ENCODE data around the gene FLYWCH1.
"Not testable (repeated sequence)": the region's sequence is repeated elsewhere in the genome, so short reads cannot be mapped to it uniquely, and the experiment has no call there.

FLYWCH1 gene

DNA sequence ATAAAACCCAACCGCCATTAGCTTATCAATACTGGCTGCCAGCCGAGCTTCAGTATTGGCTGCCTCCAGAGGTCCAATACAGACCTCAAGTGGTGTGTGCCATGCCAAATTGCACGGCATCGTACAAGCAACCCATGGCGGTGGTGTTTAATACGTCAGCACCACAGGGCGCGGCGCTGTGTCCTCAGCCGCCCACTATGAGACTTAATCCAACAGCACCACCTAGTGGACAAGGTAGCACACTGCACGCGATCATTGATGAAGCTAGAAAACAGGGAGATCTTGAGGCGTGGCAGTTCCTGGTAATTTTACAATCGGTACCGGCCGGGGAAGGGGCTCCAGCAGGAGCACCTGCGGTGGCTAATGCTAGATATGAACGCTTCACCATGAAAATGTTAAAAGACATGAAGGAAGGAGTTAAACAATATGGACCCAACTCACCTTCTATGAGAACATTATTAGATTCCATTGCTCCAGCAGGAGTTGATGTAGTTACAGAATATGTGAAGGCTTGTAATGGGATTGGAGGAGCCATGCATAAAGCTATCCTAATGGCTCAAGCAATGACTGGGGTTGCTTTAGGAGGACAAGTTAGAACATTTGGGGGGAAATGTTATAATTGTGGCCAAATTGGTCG, 15.4 kb downstream of the FLYWCH1 start:
- DNase-seq, result peak; percentile 88

DNA sequence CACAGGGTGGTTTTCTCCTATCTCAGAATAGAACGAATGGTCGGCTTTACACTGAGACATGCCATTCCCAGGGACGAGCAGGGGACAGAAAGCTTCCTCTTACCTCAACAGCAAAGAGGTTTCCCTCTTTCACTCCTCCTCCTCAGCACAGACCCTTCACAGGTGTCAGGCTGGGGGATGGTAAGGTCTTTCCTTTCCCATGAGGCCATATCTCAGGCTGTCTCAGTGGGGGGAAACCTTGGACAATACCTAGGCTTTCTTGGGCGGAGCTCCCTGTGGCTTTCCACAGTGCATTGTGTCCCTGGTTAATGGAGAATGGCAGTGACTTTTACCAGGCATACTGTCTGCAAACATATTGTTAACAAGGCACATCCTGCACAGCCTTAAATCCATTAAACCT, 16.4 kb downstream of the FLYWCH1 start:
- DNase-seq, result not testable (repeated sequence)

- no peak for DNase-seq
Observed at GRCh38 chr16:2928796-2929195, 17.1 kb downstream of the FLYWCH1 start.

DNA sequence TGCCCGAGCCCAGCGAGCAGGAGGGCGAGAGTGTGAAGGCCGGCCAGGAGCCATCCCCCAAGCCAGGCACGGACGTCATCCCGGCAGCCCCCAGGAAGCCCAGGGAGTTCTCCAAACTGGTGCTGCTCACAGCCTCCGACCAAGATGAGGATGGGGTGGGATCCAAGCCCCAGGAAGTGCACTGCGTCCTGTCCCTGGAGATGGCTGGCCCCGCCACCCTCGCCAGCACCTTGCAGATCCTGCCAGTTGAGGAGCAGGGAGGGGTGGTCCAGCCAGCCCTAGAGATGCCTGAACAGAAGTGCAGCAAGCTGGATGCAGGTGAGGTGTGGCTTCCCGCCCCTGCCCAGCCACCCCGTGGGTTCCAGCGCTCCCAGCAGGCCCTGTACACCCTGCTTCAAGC, 18.0 kb downstream of the FLYWCH1 start:
- no peak for DNase-seq

- no peak for DNase-seq
Observed at GRCh38 chr16:2930236-2930635, 18.5 kb downstream of the FLYWCH1 start.

DNA sequence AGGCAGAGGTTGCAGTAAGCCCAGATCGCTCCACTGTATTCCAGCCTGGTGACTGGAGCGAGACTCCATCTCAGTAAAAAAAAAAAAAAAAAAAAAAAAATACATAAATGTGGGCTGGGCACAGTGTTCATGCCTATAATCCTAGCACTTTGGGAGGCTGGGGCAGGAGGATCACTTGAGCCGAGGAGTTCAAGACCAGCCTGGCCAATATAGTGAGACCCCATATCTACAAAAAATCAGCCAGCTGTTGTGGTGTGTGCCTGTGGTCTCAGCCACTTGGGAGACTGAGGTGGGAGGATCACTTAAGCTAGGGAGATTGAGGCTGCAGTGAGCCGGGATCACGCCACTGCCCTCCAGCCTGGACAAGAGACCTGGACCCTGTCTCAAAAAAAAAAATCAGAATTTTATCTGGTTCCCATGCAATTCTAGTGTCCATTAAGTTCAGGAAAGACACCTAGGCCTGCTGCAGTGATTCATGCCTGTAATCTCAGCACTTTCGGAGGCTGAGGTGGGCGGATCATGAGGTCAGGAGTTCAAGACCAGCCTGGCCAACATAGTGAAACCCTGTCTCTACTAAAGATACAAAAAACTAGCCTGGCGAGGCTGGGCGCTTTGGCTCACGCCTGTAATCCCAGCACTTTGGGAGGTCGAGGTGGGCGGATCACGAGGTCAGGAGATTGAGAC, 19.6 kb downstream of the FLYWCH1 start:
- not testable (repeated sequence) for DNase-seq

DNA sequence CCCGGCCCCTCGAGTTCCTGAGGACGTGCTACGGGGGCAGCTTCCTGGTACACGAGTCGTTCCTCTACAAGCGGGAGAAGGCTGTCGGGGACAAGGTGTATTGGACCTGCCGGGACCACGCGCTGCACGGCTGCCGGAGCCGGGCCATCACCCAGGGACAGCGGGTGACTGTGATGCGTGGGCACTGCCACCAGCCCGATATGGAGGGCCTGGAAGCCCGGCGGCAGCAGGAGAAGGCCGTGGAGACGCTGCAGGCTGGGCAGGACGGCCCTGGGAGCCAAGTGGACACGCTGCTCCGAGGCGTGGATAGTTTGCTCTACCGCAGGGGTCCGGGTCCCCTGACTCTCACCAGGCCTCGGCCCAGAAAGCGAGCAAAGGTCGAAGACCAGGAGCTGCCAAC, 21.4 kb downstream of the FLYWCH1 start:
- DNase-seq, result no peak

DNA sequence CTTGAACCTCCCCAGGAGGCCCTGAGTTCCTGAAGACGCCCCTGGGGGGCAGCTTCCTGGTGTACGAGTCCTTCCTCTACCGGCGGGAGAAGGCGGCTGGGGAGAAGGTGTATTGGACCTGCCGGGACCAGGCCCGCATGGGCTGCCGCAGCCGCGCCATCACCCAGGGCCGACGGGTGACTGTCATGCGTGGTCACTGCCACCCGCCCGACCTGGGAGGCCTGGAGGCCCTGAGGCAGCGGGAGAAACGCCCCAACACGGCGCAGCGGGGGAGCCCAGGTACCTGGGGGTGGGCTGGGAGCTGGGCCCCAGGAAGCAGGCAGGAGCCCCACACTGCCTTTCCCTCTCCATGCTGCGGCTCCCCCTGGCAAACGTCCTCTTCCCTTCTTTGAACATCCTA, 22.0 kb downstream of the FLYWCH1 start:
- DNase-seq, result no peak

GRCh38 chr16:2934450-2934849, 22.7 kb downstream of the FLYWCH1 start:
- DNase-seq, result no peak

GRCh38 chr16:2936436-2937011, 24.8 kb downstream of the FLYWCH1 start:
- no peak for DNase-seq

- DNase-seq, result no peak
Observed at GRCh38 chr16:2937170-2937569, 25.4 kb downstream of the FLYWCH1 start.

DNA sequence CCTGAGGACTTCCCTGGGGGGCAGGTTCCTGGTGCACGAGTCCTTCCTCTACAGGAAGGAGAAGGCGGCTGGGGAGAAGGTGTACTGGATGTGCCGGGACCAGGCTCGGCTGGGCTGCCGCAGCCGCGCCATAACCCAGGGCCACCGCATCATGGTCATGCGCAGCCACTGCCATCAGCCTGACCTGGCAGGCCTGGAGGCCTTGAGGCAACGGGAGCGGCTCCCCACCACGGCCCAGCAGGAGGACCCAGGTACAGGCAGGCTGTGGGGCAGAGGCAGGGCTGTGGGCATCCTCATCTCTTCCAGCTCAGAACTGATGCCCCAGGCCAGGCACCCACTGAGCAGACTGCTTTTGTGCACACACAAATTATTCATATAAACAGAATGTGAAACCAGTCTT, 26.5 kb downstream of the FLYWCH1 start:
- DNase-seq, result no peak

GRCh38 chr16:2939968-2940367, 28.2 kb downstream of the FLYWCH1 start:
- DNase-seq, result no peak

DNA sequence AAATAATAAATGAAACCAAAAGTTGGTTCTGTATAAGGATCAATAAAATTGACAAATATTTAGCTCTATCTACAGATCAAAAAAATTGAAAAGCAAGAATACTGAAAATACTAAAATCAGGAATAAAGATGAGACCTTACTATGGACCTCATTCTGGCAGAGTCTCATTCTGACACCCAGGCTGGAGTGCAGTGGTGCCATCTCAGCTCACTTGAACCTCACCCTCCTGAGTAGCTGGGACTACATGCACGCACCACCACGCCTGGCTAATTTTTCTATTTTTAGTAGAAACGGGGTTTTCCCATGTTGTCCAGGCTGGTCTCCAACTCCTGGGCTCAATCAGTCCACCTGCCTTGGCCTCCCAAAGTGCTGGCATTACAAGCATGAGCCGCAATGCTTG, 30.3 kb downstream of the FLYWCH1 start:
- DNase-seq, result no peak

- not testable (repeated sequence) for DNase-seq
Observed at GRCh38 chr16:2943716-2944115, 32.0 kb downstream of the FLYWCH1 start.

GRCh38 chr16:2946649-2947048, 34.9 kb downstream of the FLYWCH1 start:
- DNase-seq, result no peak

DNA sequence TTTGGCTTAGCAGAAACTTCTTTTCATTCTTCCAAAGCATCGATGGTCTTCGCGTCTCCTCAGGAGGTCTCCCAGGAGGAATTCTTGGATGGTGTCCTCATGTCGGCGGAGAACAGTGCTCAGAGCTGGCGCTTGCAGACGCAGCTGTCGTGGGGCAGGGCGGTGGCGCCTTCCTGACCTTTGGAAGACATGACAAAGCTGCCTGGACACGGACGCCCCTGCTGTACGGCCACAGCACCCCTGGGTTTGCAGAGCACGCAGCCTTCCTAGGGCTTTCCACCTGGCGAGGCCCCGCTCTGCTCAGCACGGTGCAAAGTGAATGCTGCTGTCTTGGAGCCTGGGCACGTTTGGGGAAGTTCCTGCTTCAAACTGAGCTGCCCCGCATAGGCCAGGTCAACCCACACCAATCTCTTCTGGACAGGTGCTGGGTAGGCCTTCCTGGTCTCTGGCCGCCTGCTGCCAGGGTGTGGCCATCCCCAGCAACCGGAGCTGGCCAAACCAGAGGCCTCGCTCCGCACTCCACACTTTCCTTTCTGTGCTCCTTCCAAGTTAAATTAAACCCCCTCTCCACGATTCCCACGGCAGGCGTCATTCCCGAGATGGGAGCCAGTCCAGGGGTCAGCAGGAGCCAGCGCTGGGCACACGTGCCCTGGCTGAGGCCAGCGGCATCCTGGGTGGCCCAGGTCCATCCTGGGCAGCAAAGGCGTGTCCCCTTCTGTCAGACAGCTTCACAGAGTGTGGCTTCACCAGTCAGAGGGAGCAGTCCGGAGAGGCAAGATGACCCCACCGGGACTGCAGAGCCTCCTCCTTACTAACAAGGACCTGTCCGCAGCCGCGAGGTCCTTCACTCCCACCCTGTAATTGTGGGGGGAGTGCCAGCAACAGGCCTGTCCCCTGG, 37.3 kb downstream of the FLYWCH1 start:
- DNase-seq, result no peak

- no peak for DNase-seq
Observed at GRCh38 chr16:2949705-2950352, 38.1 kb downstream of the FLYWCH1 start.

DNA sequence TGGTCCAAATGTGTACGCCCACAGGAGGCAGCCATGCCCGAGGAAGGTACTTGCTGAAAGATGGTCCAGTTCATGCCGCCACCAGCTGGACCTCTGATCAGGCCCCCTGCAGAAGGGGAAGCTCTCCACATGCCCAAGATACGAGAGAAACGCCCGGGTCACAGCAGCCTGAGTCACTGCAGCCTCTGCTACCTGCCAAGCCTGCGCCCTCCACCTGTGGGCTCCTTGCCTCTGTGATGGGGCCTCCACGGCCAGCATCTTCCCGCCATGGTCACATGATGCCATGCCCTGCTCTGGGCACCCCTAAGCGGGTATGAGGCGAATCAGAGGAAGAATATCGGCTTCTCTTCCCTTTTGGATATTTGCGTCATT, 38.6 kb downstream of the FLYWCH1 start:
- DNase-seq, result no peak

DNA sequence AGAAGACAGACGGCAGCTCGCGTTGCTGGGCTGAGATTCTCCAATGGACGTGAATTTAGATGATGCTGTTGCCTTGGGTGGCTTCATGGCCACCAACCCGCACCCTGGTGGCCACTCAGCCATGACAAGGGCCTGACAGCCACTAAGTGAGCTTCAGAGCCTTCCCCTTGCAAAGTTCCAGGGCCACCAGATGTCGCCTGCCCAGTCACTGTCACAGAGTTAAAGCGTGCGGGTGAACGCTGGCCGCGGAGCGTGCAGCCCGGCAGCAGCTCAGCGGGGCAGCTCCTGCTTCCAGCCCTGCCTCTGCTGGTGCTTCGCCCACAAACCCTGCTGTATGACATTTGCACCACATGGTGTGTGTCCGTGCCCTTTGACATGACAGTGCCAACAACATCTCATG, 39.0 kb downstream of the FLYWCH1 start:
- no peak for DNase-seq

DNA sequence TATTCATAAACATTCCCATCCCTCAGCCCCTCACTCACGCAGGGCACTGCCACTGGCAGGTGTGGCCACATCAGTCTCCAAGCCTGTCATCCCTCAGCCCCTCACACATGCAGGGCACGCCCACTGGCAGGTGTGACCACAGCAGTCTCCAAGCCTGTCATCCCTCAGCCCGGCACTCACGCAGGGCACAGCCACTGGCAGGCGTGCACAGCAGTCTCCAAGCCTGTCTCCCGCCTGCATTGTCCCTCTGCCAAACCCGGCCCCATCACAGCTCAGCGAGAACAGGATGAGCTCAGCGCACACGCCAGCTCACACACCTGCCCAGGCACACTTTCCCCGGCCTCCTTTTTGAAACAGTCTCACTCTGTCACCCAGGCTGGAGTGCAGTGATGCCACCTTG, 40.9 kb downstream of the FLYWCH1 start:
- no peak for DNase-seq

DNA sequence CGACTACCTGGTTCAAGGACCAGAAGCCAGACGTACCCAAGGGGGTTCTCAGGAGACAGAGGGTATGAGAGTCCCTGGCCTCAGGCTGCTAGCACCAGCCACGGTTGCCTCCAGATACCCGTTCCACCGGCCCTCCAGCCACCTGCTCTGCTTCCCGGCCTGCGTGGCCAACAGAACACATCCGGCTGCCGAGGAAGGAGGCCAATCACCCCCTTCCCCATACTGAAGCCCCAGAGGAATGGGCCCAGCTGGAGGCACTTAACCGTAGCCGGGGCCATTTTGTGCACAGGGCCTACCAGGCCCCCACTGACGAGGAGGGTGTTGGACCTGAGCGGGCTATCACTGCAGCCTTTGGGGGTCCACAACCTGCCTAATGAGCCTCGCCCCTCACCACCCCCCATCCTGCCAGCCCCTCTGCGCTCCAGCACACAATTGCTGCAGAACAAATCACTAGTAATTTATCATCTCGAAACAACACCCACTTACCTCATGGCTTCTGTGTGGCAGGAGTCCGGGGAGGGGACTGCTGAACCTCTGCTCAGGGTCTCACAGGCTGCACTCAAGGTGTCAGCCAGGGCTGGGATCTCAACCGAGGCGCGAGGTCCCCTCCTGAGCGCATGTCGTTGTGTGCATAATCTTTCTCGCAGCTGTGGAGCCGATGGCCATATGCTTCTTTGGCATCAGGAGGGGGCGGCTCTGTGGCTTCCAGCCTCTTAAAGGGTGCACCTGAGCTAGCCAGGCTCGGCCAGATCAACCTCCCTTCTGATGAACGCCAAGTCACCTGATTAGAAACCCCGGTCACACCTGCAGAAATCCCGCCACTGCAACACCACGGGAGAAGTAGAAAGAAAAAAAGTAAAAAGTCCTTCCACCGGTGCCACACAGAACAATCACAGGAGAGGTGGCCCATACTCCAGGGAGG, 42.2 kb downstream of the FLYWCH1 start:
- DNase-seq, result no peak
